Activated CD8-positive, alpha-beta memory T cell treated with anti-CD3 and anti-CD28 coated beads for 4 hours (primary cell): ENCODE measurements around the gene EWSR1.

Source experiments
- DNase-seq, 2 donors: peaks; one replicate each; pipeline ENCODE4 v3.0.0-alpha.2; 2020; ENCODE audit warnings: low read depth in 2 of 2

EWSR1 gene

DNA sequence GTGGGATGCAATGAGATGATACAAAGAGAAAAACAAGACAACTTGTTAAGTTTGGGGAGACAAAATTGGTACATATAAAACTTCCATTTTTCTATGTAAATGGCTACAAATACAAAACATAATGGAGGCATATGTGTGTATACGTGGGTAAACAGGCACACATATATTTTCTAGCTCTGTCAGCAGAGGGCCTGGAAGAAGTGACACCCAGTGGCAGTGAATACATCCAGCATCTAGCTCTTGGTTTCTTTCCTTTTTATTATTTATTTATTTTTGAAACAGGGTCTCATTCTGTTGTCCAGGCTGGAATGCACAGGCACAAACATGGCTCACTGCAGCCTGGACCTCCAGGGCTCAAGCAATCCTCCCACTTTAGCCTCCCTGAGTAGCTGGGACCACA is 52.5 kb downstream of the EWSR1 start:
- DNase-seq: no peak

GRCh38 chr22:29323641-29324040 is 55.6 kb downstream of the EWSR1 start:
- DNase-seq: no peak

DNA sequence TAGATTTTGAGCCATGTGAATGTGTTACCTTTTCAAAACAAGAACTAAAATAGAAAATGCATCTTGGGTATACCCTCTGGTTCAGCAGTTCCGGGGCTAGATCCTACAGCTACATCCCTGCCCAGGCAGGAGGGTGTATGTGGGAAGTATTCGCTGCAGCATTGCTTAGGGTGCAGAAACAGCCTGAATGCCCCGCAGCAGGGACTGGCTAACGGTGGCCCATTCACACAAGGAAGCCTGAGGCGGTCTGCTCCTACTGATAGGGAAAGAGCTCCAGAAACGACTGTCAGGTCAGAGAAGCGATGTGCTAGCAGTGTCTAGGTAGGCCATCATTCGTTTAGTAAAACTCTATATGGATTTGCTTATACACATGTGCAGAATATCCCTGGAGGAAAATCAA is 57.3 kb downstream of the EWSR1 start:
- no peak for DNase-seq

- no peak for DNase-seq
Observed at GRCh38 chr22:29325785-29326315, 57.8 kb downstream of the EWSR1 start.

DNA sequence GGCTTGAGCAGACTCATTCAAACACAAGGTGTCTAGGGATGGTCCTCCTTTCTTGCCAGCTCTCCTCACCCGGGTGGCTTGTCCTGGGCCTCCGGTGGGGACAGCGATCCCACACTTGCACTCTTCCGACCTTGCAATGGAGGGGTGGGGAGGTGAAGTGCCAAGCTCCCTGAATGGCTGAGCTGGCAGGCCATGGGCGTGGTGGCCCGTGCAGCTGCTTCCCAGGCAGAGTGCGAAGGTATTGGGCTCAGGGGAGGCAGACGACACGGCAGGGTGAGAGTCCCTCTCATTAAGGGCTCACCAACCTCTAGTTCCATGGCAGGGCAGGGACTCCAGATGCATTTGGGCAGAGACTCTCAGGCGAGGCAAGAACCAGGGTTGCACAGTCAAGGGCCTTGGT is 58.4 kb downstream of the EWSR1 start:
- no peak for DNase-seq

GRCh38 chr22:29327089-29327764 is 59.2 kb downstream of the EWSR1 start:
- no peak for DNase-seq

- DNase-seq: no peak
Observed at GRCh38 chr22:29328055-29328454, 60.0 kb downstream of the EWSR1 start.

DNA sequence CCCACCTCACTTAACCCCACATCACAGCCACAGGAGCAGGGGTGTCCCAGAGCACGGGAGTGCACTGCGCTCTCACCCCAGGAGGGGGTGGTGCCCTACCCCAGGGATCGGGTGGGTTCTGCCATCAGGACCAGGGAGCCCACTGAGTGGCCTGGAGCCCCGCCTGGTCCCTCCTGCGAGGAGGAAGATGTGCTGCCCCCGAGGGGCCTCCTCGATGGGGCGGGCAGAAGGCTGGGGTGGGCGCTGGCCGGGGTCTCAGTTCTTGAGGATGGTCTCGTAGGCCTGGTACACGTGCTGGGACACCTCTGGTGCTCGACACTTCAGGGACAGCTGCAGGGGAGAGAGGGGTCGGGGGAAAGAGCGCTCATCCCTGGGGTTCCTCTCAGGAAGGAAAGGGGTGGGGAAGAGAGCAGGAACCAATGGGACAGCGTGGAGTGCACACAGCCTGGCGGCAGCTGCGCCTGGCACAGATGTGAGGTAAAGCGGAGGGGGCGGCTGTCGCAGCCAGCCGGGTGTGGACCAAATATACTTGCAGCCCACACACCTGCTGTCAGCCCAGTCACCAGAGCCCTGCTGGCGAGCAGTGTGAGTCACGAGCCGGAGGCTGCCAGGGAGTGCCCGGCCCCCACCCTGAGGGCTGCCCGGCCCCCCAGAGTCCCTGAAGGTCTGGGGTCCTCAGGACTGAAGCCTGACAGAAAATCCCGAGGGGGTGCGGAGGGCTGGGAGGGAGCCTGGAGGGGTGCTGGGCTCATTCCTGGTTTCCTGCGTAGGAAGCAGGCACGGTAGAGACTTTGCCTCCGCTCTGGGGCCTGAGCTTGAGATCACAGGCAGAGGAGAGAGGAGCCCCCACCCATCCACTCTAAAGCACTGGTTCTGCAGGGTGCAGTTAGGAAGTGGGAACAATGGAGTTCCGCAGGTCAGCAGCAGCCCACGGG is 60.8 kb downstream of the EWSR1 start:
- DNase-seq: no peak

DNA sequence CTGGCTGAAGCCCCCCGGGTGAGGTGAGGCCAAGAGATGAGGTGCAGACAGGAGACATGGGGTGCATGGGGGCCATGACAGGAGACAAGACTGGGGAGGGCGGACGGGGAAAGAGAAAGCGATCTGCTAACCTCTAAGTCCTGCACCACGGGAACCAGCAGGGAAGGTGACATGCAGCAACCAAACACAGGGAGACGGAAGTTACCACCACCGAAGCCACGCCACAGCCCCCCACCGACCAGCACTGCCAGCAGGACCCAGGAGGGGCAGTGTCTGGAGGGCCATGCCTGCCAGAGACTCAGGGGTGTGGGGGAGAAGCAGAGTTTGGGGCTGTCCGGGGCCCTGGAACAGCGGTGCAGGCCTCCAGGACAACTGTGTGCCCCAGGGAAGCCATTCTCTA is 61.5 kb downstream of the EWSR1 start:
- no peak for DNase-seq

- DNase-seq: no peak
Observed at GRCh38 chr22:29330291-29330690, 62.2 kb downstream of the EWSR1 start.

GRCh38 chr22:29330753-29331152 is 62.7 kb downstream of the EWSR1 start:
- no peak for DNase-seq

DNA sequence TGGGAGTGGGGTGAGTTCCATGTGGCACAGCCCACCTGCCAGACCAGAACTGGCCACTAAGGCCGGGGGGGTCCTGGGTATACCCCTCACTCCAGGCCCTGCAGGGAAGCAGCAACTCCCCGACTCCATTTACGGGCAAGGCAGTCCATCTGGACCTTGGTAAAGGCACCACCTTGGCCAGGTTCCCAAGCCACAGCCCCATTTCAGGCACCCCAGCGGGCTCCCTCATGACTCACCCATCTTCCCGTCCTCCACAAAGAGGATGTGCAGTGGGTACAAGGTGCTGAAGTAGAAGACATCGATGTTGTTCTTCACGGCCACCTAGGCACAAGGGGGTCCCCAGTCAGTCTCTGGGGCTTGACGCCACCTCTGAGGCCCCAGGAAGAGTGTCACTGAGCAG is 63.1 kb downstream of the EWSR1 start:
- DNase-seq: no peak

- DNase-seq: no peak
Observed at GRCh38 chr22:29331658-29332300, 63.7 kb downstream of the EWSR1 start.

GRCh38 chr22:29332886-29333496 is 64.9 kb downstream of the EWSR1 start:
- no peak for DNase-seq

GRCh38 chr22:29334148-29334547 is 66.1 kb downstream of the EWSR1 start:
- no peak for DNase-seq

GRCh38 chr22:29334696-29335344 is 66.8 kb downstream of the EWSR1 start:
- no peak for DNase-seq

DNA sequence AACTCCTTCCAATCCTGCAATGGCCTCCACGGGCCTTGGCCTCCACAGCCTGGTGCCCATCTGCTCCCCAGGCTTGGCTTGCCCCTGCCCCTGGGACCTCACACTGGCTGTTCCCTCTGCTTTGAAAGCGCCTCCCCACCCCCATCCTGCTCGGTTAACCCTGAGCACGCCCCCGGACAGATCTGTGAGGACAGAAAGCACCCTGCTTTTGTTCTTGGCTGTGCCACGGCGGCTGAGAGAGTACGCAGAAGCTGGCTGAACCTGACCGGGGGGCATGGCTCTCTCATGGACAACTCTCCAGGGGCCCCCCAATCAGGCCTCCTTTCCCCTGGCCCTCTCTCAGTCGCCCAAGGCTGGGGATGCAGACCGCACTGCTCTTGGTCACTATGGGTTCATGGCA is 67.6 kb downstream of the EWSR1 start:
- no peak for DNase-seq

GRCh38 chr22:29336751-29337490 is 68.9 kb downstream of the EWSR1 start:
- DNase-seq: no peak

DNA sequence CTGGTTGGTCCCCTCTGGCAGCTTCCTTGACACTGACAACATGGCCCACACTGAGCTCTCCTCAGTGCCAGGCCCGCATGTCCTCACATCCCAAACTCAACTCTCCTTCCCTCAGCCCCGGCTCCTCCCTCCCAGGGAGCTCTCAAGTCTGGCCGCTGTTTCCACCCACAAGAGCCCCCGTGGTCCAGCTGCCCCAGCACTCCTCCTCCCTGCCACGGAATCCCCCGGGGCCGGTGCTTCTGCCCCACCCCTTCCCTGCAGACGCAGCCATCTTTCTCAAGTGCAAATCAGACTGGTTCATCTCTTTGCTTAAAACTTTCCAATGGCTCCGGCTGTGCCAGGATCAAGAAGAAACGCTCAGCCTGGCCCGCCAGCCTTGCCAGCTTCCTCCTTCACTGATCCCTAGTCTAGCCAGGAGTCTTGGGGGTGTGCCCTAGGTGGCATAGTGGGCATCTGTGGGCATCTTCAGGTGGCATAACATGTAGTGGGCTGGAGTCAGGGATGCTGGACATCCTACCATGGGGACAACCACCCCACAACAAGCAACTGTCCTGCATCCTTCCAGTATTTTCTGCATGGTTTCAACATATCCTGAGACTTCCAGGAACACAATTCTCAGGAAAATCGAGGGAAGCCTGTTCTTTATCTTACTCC is 69.7 kb downstream of the EWSR1 start:
- DNase-seq: no peak

DNA sequence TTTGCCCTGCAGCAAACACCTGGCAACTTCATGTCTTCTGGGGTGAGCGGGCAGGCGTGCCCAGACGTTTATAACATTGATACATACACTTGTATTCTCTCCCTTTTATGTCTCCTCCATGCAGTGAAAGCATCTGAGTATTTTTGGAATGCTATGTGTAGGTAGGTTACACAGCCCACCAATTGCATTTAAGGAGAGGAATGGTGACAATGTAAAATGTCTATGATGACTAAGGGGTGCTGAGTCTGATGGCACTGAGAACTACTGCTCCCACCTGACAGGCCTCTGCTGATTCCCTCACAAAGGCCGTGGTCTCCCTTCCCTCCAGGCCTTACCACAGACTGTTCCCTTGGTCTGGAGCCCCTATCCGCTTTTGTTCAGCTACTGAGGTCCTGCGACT is 70.3 kb downstream of the EWSR1 start:
- DNase-seq: no peak
